CD4-positive, alpha-beta T cell treated with Interleukin-17A for 1 hour (primary cell): ENCODE results near the gene DIP2C.

Experiments
- DNase-seq: peaks from one replicate; pipeline ENCODE4 v3.0.0-alpha.2; 2020

The DIP2C gene

DNA sequence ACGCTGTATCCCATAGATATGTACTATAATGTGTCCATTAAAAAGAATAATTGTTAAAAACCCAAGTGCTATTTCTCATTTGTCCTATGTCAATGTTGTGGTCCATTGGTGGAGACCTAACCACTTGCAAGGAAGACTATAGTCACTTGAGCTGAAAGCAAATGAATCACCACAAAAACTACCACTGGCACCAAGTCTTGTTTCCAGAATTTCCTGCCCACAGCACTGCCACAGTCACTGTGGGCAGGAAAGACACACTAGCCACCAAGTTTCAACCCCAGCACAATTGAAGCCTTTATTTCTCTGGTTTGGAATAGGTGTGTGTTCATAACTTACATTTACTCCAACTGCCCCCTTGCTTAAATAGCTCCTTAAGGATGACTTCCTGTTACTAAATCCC, 12.4 kb downstream of the DIP2C start:
- DNase-seq, result no peak

DNA sequence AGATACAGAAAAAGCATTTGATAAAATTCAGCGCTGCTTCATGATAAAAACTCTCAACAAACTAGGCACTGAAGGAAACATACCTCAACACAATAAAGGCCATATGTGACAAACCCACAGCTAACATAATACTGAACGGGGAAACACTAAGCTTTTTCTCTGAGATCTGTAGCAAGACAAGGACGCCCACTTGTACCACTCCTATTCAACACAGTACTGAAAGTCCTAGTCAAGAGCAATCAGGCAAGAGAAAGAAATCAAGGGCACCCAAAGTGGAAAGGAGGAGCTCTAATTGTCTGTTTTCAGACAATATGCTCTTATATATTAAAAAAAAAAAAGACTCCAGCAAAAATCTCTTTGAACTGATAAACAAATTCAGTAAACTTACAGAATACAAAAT, 13.3 kb downstream of the DIP2C start:
- no peak for DNase-seq

DNA sequence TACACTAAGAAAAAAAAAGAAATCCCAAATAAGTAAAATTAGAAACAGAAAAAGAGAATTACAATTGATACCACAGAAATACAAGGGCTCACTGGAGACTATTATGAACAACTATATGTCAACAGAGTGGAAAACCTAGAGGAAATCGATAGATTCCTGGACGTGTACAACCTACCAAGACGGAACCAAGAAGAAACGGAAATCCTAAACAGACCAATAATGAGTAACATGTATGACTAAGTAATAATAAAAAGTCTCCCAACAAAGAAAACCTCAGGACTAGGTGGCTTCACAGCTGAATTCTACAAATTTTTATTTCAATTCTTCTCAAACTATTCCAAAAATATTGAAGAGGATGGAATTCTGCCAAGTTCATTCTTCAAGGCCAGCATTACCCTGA, 13.9 kb downstream of the DIP2C start:
- DNase-seq, result no peak

DNA sequence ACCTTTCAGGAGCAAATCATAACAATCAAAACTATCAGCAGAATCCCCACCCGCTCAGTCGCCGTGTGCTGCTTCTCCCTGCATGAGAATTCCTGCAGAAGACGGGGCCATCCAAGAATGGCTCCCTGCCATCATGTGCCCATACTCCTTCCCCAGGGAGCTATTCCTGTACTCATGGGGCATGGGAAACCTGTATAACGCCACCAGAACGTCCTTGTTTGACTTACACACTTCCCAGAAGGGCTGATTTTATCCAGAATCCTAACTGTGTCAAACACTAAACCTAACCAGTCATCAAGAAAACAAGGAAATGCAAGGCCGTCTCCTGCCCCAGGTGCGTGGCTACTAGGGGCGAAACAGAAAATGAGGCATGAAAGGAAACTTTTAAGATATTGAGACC, 16.0 kb downstream of the DIP2C start:
- no peak for DNase-seq

DNA sequence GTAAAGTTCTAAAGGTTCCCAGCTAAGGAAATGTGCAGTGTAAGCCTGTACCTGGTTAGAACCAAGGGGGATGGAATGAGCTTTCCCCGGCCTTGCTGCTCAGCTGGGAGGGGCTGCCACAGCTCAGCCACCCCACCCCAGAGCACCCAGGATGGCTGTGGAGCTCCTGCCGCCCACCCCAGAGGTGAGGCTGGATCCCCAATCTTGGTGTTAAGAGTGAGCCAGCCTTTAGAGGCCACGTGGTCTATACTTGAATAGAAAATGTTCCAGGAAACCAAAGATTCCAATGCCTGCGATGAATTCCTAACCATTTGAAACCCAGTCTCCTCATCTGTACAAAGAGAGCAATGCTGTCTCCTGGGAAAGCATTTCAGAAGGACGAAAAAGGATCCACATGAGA, 16.5 kb downstream of the DIP2C start:
- DNase-seq, result no peak

DNA sequence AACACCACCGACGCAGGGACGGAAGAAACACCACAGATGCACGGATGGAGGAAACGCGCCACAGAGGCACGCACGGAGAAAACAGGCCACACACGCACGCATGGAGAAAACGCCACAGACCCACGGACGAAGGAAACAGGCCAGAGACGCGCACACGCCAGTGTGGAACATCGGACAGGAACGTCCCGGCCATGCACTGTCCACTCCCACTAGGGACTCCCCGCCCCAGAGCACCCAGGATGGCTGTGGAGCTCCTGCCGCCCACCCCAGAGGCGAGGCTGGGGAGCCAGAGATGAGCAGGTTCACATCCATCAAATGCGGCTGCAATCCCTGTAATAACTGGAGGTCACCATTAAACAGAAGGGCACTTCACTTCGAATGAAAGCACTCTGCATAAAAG, 17.3 kb downstream of the DIP2C start:
- no peak for DNase-seq

DNA sequence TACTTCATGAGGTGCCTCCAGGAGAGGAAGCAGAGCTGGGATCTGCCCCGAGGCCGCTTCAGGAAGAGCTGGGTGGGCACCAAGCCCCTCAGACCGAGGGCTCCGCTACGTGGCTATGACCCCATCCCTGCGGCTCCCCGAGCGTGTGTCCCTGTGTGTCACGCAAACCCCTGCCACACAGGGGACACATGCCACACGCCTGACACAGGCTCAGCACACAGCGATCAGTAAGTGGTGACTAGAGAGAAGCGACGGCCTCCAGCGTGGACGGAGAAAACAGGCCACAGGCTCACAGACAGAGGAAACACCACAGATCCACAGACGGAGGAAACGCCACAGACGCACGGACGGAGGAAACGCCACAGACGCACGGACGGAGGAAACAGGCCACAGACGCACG, 18.5 kb downstream of the DIP2C start:
- DNase-seq, result no peak

DNA sequence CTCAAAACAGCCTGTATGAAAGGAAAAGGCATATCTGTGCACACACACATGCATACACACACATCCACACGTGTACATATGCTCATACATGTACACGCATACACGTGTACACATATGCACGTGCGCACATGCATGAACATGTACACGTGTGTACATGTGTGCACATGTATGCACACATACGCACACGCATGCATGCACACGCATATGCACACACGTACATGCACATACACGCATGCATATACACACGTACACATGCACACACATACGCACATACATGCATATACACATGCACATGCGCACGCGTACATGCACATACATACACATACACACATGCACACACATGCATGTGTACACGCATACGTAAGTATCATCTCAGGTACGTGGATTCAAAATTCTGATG, 19.4 kb downstream of the DIP2C start:
- no peak for DNase-seq

DNA sequence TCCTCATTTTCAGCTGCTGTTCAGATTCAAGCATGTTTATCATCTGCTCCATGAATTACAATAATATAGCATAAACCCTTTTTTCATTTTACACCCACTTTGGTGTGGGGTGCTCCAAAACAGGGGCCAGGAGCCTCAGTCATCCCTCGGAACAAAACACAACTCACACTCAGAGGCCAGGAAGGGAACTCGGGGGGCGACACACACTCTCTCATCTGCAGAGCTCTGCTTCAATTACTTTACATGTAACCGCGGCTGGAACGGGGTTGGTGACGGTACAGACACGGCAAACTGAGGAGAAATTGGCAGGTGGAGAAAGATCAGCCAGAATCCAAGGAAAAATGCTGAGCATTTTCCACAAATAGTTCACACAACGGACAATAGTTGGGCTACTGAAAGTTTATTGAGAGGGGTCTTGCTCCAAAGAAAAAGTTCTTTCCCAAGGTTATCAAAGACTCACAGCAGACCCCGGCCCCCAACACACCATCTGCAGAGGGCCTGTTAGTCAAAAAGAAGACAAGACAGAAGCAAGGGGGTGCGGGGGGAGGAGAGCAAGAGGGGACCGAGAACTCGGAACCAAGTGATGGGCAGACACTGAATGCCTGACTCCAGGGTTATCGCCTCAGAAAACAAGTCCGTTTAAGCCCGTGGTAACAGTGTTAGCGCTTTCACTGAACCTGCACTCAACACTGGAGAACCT, 20.5 kb downstream of the DIP2C start:
- no peak for DNase-seq

DNA sequence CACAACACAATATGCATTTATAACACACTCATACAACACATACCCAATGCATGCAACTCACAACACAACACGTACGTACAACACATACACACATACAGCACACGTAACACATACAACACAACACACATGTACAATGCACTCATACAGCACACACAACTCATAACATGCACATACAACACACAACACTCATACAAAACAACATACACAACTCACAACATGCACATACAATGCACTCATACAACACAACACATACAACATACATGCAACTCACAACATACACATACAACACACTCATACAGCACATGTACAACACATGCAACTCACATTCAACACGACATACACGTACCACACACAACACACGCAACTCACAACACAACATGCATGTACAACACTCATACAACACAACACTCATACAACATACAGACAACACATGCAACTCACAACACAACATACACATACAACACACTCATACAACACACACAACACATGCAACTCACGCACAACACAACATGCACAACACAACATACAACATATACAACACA, 21.8 kb downstream of the DIP2C start:
- no peak for DNase-seq

DNA sequence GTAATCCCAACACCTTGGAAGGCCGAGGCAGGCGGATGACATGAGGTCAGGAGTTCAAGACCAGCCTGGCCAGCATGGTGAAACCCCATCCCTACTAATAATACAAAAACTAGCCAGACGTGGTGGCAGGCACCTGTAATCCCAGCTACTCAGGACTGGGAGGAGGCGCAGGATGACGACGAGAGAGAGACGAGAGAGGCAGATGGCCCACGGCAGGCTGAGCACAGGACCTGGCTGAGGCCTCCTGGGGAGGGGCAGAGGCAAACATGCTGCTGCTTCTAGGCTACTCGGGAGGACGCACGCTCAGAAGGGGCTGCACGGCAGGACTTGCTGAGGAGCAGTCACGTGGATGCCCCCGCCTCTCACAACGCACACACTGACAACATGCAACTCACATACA, 22.4 kb downstream of the DIP2C start:
- DNase-seq, result no peak

DNA sequence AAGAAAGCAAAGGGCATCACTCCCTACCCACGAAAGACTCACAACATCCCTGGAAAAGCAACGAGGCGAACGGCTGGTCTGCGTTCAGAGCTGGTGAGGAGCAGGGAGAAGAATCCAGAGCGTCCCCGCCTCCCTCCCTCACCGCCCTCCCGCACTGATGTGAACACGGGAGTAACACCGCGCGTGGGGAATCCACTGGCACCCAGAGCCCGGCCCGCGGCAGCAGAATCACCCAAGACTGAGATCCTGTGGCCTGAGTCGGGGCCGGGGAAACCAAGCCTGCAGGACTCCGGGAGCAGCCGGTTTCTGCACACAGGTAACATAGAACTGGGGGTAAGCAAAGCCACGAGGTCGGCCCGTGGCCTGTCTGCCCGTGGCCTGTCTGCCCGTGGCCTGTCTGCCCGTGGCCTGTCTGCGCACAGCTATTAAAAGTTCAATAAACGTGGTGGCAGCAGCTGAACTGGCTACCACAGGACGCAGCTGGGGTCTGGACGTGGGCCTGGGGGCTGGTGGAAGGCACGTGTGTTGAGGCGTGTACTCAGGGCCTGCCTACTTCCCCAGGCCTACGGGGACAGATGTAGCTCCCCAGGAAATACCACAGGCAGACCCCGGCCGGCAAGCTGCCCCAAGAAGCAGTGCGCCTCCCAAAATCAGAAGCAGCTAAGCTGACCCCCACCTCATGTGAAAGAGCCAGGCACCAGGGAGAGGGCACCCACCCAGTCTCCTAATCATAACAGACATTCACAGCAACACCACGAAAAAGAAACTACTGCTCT, 23.0 kb downstream of the DIP2C start:
- DNase-seq, result no peak

DNA sequence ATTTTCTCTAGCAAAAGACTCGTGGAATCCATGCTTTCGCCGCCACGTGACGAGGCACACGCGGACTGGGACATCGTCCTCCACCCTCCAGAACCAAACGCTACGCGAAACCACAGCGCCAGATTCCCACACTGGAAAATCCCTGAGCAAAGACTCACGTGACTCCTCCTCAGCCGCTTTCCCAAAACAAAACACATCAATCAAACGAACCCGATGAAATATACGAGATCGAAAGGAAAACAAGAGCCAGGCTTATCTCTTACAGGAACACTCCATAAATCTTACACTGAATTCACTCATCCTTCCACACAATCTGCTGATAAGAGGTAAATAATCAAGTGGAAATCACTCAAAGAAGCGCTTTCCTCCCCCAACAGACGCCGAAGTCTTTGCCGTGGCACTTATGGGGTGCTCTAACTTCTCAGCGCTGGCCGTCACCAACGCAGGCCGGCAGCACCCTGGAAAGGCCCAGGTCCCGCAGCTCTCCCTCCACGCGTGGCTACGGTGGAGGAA, 23.8 kb downstream of the DIP2C start:
- DNase-seq, result no peak

DNA sequence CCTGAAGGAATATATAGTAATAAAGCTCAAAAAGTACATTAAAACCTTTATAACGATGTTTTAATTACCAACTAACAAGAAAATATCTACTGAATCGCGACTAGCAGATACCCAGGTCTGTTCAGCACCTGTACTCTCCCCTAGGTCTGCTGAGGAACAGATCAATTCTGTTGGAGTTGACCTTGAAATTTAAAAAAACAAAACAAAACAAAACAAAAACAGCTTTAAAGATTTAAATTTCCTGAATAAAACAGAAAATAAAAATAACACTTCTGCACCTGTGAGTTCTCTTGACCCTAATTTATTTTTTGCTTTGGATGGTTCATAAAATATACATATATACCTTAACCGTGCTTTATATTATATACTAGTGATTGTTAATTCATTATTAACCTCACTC, 24.6 kb downstream of the DIP2C start:
- DNase-seq, result no peak

DNA sequence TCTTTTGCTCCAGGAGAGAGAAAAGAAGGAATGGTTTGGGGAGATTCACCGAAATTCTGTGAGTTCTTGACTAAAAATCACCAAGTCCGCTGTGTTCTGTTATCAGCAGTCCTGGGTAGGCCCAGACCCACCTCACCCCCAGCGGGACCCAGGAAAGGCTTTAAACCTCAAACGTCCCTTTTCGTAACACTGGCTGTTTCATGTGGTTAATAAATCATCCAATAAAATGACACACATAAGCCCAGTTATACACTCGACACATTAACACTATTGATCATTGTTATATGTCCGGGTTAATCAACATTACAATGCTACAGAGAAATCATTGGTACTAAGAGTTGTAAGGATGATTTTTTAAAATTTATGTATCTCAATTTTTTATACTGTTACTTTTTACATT, 25.2 kb downstream of the DIP2C start:
- DNase-seq, result no peak

DNA sequence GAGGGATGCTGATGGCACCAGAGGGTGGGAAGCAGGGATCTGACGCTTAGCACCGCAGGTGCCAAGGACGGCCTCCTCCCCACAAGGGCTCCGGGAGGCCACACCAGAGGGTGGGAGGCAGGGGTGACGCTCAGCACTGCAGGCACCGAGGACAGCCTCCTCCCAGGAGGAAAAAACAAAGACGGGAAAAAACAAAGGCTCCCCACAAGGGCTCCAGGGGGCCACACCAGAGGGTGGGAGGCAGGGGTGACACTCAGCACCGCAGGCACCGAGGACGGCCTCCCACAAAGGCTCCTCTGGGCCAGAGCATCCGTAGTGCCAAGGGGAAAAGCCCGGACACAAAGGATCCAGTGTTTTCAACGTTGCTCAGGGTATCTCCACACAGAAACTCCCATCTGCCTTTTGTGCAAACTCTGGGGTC, 25.6 kb downstream of the DIP2C start:
- no peak for DNase-seq

DNA sequence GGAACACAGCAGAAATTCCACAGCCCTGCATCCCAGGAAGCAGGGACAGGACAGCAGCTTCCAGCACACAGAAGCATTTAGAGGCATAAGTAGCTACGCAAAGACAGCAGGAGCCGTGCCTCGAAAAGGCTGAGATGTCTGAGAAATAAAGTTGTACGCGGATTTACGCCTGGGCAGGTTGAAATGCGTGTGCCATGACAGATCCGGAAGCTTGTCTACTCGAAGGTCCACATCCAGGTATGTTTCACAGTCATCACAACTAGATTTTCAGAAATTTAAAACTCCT, 26.1 kb downstream of the DIP2C start:
- no peak for DNase-seq

DNA sequence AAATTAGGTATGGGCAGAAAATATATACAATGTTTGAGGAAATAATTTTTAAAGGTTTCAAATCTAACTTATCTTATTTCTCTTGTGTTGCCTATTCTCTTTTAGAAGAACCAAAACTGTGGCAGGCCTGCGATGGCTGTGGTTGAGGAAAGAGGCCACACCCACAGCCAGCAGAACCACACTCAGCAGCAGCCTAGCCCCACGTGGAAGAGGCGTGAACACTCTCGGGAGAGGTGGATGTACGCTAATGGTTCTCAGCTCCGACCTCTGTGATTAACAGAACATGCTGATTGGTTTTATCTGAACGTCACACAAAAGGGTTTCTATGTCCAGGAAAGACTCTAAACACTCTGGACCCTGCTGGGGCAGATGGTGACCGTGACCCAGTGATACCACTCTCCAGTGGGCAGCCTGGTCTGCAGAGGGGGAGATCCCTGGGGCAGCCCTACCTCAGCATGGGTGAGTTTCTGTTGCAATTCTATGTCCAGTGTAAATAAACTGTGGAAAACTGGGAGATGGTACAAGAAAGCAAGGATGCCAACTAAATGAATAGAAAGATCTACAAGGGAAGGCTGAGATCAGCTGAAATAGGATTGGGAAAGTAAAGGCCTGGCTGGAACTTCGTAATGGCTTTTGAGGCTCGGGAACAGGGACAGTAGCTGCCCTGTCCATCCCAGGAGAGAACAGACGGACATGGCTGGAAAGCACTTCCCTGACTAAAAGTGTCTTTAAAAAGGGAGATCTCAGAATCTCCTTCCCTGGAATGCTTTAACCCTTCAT, 26.6 kb downstream of the DIP2C start:
- DNase-seq, result peak; percentile 2

DNA sequence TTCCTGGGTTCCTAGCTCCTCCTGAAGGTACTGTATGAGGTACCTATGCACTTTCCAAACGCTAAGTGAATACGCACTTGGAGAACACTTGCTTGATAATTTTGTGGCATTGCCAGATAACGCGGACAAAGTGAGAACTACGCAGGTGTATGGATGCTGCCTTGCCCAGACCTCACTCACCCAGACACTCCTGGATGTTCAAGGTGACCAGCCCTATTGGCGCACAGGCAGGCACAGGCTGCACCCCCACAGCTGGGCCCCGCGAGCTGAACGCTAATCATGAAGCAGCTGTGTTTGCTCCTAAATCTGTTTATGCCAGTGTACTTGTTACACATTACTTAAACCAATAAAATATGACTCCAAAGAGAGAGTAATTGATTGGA, 27.3 kb downstream of the DIP2C start:
- DNase-seq, result no peak

DNA sequence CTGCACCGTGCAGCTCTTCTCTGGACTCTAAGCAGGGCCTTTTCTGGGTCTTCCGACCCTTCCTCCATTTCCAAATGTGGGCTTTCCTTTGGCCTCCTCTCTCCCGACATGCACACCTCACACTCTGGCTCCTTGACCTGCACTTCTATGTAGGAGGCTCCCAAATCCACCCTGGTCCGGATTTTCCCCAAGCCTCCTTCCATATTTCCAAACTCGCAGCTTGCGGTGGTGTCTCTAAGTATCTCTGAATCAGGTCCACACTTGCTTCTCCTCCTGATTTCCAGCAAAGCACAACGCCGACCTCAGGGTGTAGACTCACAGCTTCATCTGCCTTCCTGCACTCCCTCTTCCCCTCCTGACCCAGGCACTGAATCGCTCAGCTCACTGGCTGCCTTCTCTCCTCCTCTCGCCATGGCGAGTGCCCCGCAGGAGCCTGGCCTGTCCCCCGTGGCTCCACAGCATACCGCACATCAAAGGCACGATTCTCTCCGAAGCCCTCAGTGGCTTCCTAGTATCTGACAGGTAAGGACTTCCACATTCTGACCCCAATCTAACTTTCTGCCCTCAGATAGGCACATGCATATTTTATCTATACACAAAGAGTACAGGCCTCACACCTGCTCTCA, 27.8 kb downstream of the DIP2C start:
- no peak for DNase-seq

DNA sequence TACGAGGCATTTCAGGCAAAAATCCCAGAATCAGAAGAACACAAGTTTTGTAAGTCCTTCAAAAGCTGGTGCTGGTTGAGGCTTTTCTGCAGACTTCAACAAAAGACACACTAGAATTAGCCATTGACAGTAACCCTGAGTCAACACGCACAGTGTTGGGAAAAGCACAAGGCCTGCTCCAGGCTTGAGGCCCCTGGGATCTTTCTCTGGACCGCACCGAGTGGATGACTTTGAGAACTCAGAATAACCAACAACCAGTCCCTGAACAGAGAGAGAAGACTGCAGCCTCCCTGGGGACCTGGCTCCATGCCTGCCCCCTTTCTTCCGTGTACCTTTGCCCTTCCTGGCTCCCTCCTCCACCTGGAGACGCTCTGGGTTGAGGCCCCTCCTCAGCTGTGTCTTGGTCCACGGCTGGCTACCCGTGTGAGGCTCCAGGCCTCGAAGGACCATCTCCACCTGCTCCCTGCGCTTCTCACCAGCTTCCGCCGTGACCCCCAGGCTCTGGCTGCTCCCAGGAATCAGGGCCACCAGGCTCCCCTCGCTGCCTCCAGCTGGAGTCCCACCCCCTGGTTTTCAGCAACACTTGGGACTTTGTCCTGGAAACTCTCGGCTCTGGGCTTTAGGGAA, 28.4 kb downstream of the DIP2C start:
- no peak for DNase-seq

DNA sequence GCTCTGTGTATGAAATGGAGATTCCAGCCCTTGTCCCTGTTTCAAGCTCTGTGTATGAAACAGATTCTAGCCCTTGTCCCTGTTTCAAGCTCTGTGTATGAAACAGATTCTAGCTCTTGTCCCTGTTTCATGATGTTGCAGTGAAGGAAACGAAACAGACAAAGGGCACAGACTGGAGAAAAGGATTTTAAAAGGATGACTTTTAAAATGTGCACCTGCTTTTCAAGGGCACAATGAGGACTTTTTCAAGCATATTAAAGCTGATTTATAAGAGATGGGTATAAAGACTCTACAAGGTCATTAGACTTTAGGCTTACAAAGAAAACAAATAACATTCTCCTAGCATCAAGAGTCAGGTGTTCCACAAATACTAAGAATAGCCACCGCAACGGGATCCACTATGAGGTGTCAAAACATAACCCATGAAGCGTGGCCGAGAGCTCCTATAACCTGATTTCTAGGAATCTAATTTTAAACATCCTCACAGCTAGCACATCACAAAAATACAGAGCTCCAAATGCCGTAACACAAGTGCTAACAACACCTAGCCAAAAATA, 29.0 kb downstream of the DIP2C start:
- DNase-seq, result no peak
